Osteoblast (primary cell): ENCODE measurements around the gene XRCC1. TPM values are rescaled to one million over a fixed set of nuclear protein-coding genes. Genes with fewer than 3 reads are reported as not detected.

Source experiments
- DNase-seq: peaks from one replicate; pipeline ENCODE4 v3.0.0; 2011; ENCODE audit warnings: low spot score, mixed read lengths; ENCODE audit not compliant: insufficient read length; ENCODE audit errors: missing footprints
- H2AFZ ChIP-seq: 2 replicates; pipeline ENCODE4 v1.6.0; 2011; ENCODE audit warnings: mild to moderate bottlenecking, low read length
- H3K27ac ChIP-seq: 2 replicates; pipeline ENCODE4 v1.5.1; 2011; ENCODE audit warnings: mild to moderate bottlenecking, low read depth, low read length, moderate library complexity
- H3K27me3 ChIP-seq: 2 replicates; pipeline ENCODE4 v1.6.0; 2012; ENCODE audit warnings: mild to moderate bottlenecking, control low read depth, inconsistent platforms, low read length, moderate library complexity; ENCODE audit not compliant: insufficient read depth
- H3K36me3 ChIP-seq: 2 replicates; pipeline ENCODE4 v1.5.1; 2011; ENCODE audit warnings: mild to moderate bottlenecking, low read length, control low read depth, moderate library complexity; ENCODE audit not compliant: insufficient read depth
- H3K4me1 ChIP-seq: 2 replicates; pipeline ENCODE4 v1.5.1; 2011; ENCODE audit warnings: mild to moderate bottlenecking, low read length, control low read depth, moderate library complexity; ENCODE audit not compliant: insufficient read depth
- H3K4me2 ChIP-seq: 2 replicates; pipeline ENCODE4 v1.6.0; 2011; ENCODE audit warnings: mild to moderate bottlenecking, low read length; ENCODE audit not compliant: insufficient read depth
- H3K4me3 ChIP-seq: fragments of 200-600 bp; sonication (generic); 3 replicates; pipeline ENCODE4 v1.5.1; 2012; ENCODE audit warnings: mild to moderate bottlenecking, low read length, inconsistent platforms; ENCODE audit not compliant: insufficient read depth
- H3K79me2 ChIP-seq: 2 replicates; pipeline ENCODE4 v1.6.0; 2012; ENCODE audit warnings: mild to moderate bottlenecking, low read length, control low read depth, inconsistent platforms; ENCODE audit not compliant: insufficient read depth
- H3K9me3 ChIP-seq: 2 replicates; pipeline ENCODE4 v1.5.1; 2011; ENCODE audit warnings: low read depth, low read length, control low read depth
- H4K20me1 ChIP-seq: 2 replicates; pipeline ENCODE4 v1.6.0; 2012; ENCODE audit warnings: mild to moderate bottlenecking, low read length, control low read depth; ENCODE audit not compliant: insufficient read depth
- total RNA-seq: library from RNA; depleted of rRNA; stranded (reverse); fragments of >200 nt; gene quantifications from 2 replicates; pipeline ENCODE4 v1.2.3, GENCODE V29; 2012
- TF ChIP-seq, protein P1 (sequence below): IDR thresholded peaks from 2 replicates; pipeline ENCODE4 v1.5.1; 2011; ENCODE audit warnings: mild to moderate bottlenecking, low read depth, low read length, moderate library complexity; ENCODE audit errors: extremely low read depth

The XRCC1 gene
- total RNA-seq, 1 donor, result 21.4 TPM

DNA sequence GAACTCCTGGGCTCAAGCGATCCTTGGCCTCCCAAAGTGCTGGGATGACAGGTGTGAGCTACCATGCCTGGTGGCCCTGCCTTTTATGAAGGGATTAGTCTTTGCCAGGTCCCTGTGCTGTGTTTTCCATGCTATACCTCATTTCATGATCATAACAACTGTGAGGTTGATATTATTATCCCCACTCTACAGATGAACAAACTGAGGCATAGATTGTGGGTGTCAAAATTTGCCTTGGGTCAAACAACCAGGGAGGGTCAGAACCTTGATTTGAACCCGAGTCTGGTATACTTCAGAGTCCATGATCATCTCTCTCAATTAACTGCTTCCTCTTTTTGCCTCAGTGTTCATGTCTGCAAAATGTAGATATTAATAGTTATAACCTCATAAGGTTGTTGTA lies 7.2 kb upstream of the XRCC1 start:
- Histone ChIP-seq H2AFZ (no peak overlapping the region), H3K9me3 (no peaks in the 10 kb centered on the region), H3K27me3 (no peaks in the 10 kb centered on the region), H3K27ac (no peak overlapping the region), H3K36me3 (peaks cover 5% of the 10 kb centered on the region), H3K4me3 (no peak overlapping the region), H3K4me1 (no peaks in the 10 kb centered on the region), H3K79me2 (peaks cover 9% of the 10 kb centered on the region), H4K20me1 (peaks cover 3% of the 10 kb centered on the region), H3K4me2 (no peak overlapping the region)
- DNase-seq, result no peak
- TF ChIP-seq, protein P1, sequence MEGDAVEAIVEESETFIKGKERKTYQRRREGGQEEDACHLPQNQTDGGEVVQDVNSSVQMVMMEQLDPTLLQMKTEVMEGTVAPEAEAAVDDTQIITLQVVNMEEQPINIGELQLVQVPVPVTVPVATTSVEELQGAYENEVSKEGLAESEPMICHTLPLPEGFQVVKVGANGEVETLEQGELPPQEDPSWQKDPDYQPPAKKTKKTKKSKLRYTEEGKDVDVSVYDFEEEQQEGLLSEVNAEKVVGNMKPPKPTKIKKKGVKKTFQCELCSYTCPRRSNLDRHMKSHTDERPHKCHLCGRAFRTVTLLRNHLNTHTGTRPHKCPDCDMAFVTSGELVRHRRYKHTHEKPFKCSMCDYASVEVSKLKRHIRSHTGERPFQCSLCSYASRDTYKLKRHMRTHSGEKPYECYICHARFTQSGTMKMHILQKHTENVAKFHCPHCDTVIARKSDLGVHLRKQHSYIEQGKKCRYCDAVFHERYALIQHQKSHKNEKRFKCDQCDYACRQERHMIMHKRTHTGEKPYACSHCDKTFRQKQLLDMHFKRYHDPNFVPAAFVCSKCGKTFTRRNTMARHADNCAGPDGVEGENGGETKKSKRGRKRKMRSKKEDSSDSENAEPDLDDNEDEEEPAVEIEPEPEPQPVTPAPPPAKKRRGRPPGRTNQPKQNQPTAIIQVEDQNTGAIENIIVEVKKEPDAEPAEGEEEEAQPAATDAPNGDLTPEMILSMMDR, result no peak

DNA sequence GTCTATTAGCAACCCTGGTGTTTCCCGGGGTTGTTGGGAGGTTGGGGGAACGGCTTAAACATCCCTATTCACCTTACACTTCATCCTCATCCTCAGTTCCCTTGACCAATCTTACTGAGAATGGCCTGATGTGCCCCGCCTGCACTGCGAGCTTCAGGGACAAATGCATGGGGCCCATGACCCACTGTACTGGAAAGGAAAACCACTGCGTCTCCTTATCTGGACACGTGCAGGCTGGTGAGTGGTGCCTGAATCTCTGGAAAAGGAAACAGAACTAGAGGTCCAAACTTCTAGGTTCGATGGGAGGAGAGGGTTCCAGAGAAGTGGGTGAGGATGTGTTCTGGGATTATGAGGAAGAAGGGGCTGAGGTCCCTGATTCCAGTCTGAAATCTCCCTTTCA lies 6.1 kb upstream of the XRCC1 start:
- TF ChIP-seq, protein P1, result no peak
- Histone ChIP-seq H3K9me3 (no peaks in the 10 kb centered on the region), H3K79me2 (peaks cover 5% of the 10 kb centered on the region), H3K36me3 (no peaks in the 10 kb centered on the region), H3K4me1 (no peaks in the 10 kb centered on the region), H3K27me3 (no peaks in the 10 kb centered on the region), H3K4me2 (peak overlapping the region; percentile 74), H3K4me3 (peak overlapping the region; percentile 28), H4K20me1 (peaks cover 3% of the 10 kb centered on the region), H3K27ac (no peak overlapping the region), H2AFZ (no peak overlapping the region)
- DNase-seq, result peak; percentile 49

DNA sequence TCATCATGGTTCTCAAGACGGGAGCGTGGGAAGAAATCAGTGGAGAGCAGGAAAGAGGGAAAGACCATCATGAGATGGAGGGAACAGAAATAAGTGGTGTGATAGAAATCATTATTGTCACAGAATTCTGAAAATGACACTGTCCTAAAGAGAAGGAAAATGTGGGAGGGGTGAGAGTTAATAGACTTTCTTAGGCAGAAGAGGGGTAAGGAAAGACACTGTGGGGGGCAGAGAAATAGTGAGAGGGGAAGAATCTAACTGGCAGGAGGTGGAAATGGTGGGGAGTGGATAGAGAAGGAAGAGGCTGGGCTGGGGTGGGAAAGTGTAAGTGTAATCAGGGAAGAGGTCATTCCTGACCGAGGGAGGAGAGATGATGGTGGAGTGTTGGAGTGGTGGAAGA lies 3.5 kb upstream of the XRCC1 start:
- peak; percentile 29 for DNase-seq
- Histone ChIP-seq H2AFZ (no peak overlapping the region), H4K20me1 (no peaks in the 10 kb centered on the region), H3K27me3 (no peaks in the 10 kb centered on the region), H3K4me3 (no peak overlapping the region), H3K27ac (no peak overlapping the region), H3K9me3 (no peaks in the 10 kb centered on the region), H3K36me3 (no peaks in the 10 kb centered on the region), H3K4me2 (no peak overlapping the region), H3K79me2 (peaks cover 12% of the 10 kb centered on the region), H3K4me1 (peaks cover 7% of the 10 kb centered on the region)
- TF ChIP-seq, protein P1, result no peak

DNA sequence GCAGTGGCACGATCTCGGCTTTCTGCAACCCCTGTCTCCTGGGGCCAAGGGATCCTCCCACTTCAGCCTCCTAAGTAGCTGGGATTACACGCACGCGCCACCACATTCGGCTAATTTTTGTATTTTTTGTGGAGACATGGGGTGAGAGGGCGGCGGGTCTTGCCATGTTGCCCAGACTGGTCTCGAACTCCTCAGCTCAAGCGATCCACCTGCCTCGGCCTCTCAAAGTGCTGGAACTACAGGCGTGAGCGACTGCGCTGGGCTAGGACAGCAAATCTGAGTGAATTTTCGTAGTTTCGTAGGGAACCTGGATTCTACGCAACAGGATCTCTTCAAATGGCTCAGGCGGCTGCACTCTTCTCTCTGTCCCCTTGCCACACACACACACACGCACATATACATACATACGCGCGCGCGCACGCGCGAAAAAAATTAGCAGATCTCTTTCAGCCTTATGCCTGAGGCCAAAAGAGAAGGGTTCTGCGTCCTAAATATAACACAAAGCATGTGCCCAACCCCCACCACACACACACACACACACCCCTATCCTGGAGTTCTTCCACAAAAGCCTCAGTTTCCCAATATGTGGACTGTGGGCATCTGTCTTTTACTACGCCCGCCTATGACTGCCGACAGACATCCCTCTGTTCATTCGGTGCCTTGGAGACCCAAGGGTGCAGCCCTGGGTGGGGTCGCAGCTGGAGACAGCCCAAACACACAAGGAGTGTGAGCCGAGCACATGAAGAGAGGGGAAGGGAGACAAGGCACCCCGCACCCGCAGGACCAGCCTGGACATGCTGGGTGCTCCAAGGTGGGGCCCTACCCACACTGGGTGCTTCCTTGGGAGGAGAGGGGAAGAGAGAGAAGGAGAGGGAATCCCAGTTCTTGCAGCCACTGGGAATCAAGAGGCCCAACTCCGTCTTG lies 890 bp upstream of the XRCC1 start:
- Histone ChIP-seq H3K27ac (peak overlapping the region; percentile 84), H3K9me3 (no peaks in the 10 kb centered on the region)
- TF ChIP-seq, protein P1, result no peak

More for the DNA sequence above, 890 bp upstream of the XRCC1 start:
- Histone ChIP-seq H3K79me2 (peaks cover 30% of the 10 kb centered on the region), H3K27me3 (no peaks in the 10 kb centered on the region), H4K20me1 (no peaks in the 10 kb centered on the region), H3K4me2 (peak overlapping the region; percentile 97), H3K36me3 (no peaks in the 10 kb centered on the region), H3K4me1 (peaks cover 18% of the 10 kb centered on the region), H2AFZ (peak overlapping the region; percentile 93), H3K4me3 (peak overlapping the region; percentile 100)
- peak; percentile 15 for DNase-seq
